GM23248 (cell line): ENCODE measurements around the gene DENND1C.

ENCODE experiments used
- EZH2 ChIP-seq: fragments of 200-600 bp; sonication (generic); IDR thresholded peaks from 2 replicates; pipeline ENCODE4 v1.6.1; 2018; ENCODE audit warnings: antibody characterized with exemption, mild to moderate bottlenecking; ENCODE audit not compliant: insufficient read depth, poor library complexity, severe bottlenecking
- EZH2phosphoT487 ChIP-seq: fragments of 200-600 bp; sonication (generic); IDR thresholded peaks from 2 replicates; pipeline ENCODE4 v1.6.1; 2018; ENCODE audit warnings: antibody characterized with exemption, moderate library complexity, mild to moderate bottlenecking, low read depth; ENCODE audit not compliant: insufficient read depth

DNA sequence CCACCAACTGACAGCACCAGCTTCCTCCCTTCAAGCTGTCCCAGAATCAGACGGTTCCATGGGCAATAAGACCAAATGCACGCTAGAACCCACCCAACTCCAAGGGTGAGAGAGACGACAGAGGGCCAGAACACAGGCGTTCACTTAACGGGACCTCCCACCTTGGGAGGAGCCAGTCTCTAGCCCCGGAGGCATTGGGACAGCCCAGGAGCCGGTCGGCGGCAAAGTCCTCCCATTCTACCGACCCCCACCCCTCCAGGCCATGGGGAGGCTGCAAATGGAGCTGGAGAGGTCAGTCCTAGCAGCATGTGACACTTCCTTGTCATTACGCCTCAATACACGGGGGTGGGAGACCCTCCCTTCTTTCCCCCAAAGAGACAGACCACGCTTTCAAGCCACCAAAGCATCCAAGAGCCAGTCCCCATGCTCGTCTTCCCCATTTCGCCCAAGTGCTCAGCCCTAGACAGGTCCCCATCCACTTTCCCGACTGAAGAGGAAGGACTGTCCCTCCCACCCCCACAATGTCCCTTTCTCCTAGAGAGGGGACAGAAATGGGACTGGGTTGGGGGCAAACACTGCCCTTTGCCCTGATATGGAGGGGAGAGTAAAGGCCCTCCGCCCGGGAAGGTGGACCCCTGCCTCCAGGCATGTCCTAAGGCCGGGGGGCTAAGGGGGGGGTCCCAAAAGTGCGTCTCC lies 57.9 kb downstream of the DENND1C start:
- TF ChIP-seq EZH2 (no peak), EZH2phosphoT487 (no peak)
